Hindlimb muscle (tissue), 1 donor: ENCODE results near the gene PDXK. TPM values are rescaled to one million over a fixed set of nuclear protein-coding genes. Genes with fewer than 3 reads are reported as not detected.
A peak's percentile ranks its signal among the peaks of the same experiment; 100 is the strongest.

Experiments used
- DNase-seq: peaks from one replicate; pipeline ENCODE4 v3.0.0-alpha.2; 2013
- polyA plus RNA-seq: library from polyadenylated mRNA; unstranded; fragments of 120-200 nt; gene quantifications from one replicate; pipeline ENCODE4 v1.2.1, GENCODE V29; 2013; ENCODE audit not compliant: insufficient read length

The PDXK gene
- polyA plus RNA-seq, 1 donor: 24.8 TPM

- no peak for DNase-seq
Measured at GRCh38 chr21:43764576-43765495, 45.9 kb downstream of the PDXK start.

GRCh38 chr21:43766734-43767497, 48.0 kb downstream of the PDXK start:
- no peak for DNase-seq

- DNase-seq: no peak
Measured at GRCh38 chr21:43767498-43767983, 48.6 kb downstream of the PDXK start.

GRCh38 chr21:43767984-43768867, 49.3 kb downstream of the PDXK start:
- no peak for DNase-seq

GRCh38 chr21:43768868-43769167, 49.9 kb downstream of the PDXK start:
- no peak for DNase-seq

- DNase-seq: no peak
Measured at GRCh38 chr21:43769325-43769958, 50.5 kb downstream of the PDXK start.

GRCh38 chr21:43770066-43770655, 51.2 kb downstream of the PDXK start:
- no peak for DNase-seq

GRCh38 chr21:43771199-43771675, 52.3 kb downstream of the PDXK start:
- no peak for DNase-seq

GRCh38 chr21:43771698-43772424, 52.9 kb downstream of the PDXK start:
- no peak for DNase-seq

GRCh38 chr21:43772425-43772821, 53.5 kb downstream of the PDXK start:
- DNase-seq: no peak

GRCh38 chr21:43774163-43774562, 55.2 kb downstream of the PDXK start:
- no peak for DNase-seq

- DNase-seq: no peak
Measured at GRCh38 chr21:43775190-43775589, 56.3 kb downstream of the PDXK start.

- peak; percentile 80 for DNase-seq
Measured at GRCh38 chr21:43775795-43776430, 57.0 kb downstream of the PDXK start, which contains the start of gene CSTB. Gene CSTB (minus strand): TSS chr21:43776308. CDS start chr21:43776269, 39 bp downstream.

- no peak for DNase-seq
Measured at GRCh38 chr21:43777953-43778352, 59.0 kb downstream of the PDXK start.

GRCh38 chr21:43778469-43779335, 59.8 kb downstream of the PDXK start:
- DNase-seq: no peak

GRCh38 chr21:43779660-43780059, 60.7 kb downstream of the PDXK start:
- DNase-seq: no peak

- DNase-seq: no peak
Measured at GRCh38 chr21:43781846-43782245, 62.9 kb downstream of the PDXK start.

- no peak for DNase-seq
Measured at GRCh38 chr21:43782431-43783097, 63.6 kb downstream of the PDXK start.
